Thymus (tissue), 11 donors: ENCODE data around the gene BACE2. TPM values are rescaled to one million over a fixed set of nuclear protein-coding genes. Genes with fewer than 3 reads are reported as not detected.

Experiments used
- DNase-seq, 9 donors: peaks; one replicate each; pipeline ENCODE4 v3.0.0-alpha.2; 2013; ENCODE audit warnings: low spot score in 9 of 9, low read depth in 6 of 9, missing footprints in 1 of 9
- H3K27ac ChIP-seq, 2 donors: one replicate each; pipeline ENCODE4 v1.5.1; 2013; ENCODE audit warnings: control low read depth in 1 of 2, low read depth in 1 of 2, low read length in 1 of 2, mild to moderate bottlenecking in 1 of 2, moderate library complexity in 1 of 2
- H3K27me3 ChIP-seq, 2 donors: one replicate each; pipeline ENCODE4 v1.5.1; 2013; ENCODE audit warnings: low read length in 1 of 2; ENCODE audit not compliant: control insufficient read depth in 2 of 2, insufficient read depth in 1 of 2
- H3K36me3 ChIP-seq, 2 donors: one replicate each; pipeline ENCODE4 v1.5.1; 2013; ENCODE audit warnings: low read length in 1 of 2, mild to moderate bottlenecking in 1 of 2, moderate library complexity in 1 of 2; ENCODE audit not compliant: control insufficient read depth in 2 of 2, insufficient read depth in 2 of 2
- H3K4me1 ChIP-seq, 2 donors: one replicate each; pipeline ENCODE4 v1.5.1; 2013; ENCODE audit warnings: low read length in 2 of 2; ENCODE audit not compliant: control insufficient read depth in 2 of 2, insufficient read depth in 2 of 2
- H3K4me3 ChIP-seq, 2 donors: one replicate each; pipeline ENCODE4 v1.5.1; 2013; ENCODE audit warnings: low read length in 2 of 2, control low read depth in 1 of 2, mild to moderate bottlenecking in 1 of 2
- H3K9me3 ChIP-seq, 2 donors: one replicate each; pipeline ENCODE4 v1.5.1; 2013; ENCODE audit warnings: low read length in 1 of 2, mild to moderate bottlenecking in 1 of 2; ENCODE audit not compliant: control insufficient read depth in 2 of 2, insufficient read depth in 1 of 2
- WGBS: extraction: QIAGEN DNeasy Blood & Tissue Kit; methylation state at CpG from one replicate; pipeline ENCODE4 v1.1.7; 2013; 5-methylcytosine and 5-hydroxymethylcytosine counted together
- polyA plus RNA-seq: library from polyadenylated mRNA; stranded (reverse); fragments of 200-250 nt; gene quantifications from one replicate; pipeline ENCODE4 v1.2.3, GENCODE V29; 2013
- total RNA-seq: library from RNA; stranded (reverse); fragments of 120-200 nt; gene quantifications from one replicate; pipeline ENCODE4 v1.2.4, GENCODE V29; 2013
- donor health status: healthy.

Gene BACE2
- total and polyA plus RNA-seq, 2 donors: 5.9 to 17.6 TPM

DNA sequence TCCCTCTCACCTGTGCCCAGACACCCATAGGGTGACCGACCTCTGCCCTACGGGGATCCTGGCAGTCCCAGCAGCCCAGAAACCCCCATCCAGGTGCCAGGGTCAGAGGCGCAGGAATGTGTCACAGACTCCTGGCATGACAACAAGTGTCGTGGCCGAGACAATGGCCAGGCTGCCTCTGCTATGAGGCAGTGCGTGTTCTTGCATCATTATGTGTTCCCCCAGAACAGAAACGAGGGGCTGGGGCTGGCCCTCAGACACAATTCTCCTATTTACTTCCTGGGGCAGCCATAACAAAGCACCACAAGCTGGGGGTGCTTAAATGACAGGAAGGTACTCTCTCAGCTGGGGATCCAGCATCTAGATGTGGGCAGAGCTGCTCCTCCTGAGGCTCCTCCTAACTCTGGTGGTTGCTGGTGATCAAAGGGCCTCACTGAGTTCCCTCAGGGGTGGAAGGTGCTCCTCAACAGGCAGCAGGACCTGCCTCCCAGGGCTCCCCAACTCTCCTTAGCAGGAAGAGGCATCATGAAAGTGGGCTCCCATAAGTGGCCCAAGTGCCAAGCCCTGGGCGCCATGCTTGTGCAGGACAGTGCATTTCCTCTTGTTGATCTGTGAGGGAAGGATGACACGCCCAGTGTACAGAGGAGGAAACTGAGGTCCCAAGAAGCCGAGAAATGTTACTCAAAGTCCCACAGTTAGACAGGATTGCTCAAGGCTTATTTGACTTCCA is 24.2 kb upstream of the BACE2 start:
- Histone ChIP-seq H3K9me3 (no peaks in the 10 kb centered on the region), H3K4me3 (no peak overlapping the region), H3K4me1 (no peaks in the 10 kb centered on the region), H3K27me3 (peaks cover 0 to 4% of the 10 kb centered on the region in 2 donors), H3K27ac (no peak overlapping the region), H3K36me3 (no peaks in the 10 kb centered on the region)
- WGBS: 91% methylated on average over 10 of the region's 10 CpGs
- DNase-seq: no peak

DNA sequence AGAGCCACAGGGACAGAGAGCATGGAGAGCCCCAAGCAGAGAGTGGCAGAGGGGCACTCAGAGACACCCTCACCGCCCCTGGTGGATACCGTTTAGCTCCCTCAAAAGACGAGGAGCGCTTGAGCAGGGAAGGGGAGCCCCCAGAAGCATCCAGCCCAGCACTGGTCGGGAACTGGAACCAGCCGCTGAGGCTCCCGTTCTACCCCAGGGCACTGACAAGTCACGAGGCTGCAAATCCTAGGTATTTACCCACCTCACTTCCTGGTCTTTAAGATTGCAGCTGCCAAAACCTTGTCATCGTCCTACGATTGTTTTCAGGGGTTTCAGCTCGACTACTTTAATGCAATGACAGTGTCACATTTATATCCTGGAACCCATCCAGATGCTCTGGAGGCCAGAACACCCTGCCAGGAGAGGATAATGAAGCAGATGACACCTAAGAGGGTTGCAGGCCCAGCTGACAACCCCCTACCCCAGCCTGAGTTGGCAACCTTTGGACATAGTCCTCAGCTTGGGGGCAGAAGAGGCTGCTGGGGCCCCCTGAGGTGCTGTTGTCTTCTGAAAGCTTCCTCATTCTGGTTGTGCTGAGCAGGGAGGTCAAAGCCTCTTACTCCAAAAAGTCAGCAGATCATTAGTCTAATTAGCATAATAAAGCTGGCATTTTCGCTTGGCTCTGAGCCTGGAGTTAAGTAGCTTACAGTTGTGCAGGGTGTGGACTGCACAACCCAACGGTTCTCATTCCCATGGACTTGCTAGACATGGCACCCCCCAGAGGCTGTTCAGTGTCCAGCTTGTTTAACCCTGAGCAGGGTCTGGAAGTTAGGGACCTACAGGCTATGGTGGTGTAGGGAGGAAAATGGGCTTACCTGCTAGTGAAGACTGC is 20.6 kb upstream of the BACE2 start:
- Histone ChIP-seq H3K4me3 (no peak overlapping the region), H3K27ac (no peak overlapping the region), H3K4me1 (no peaks in the 10 kb centered on the region), H3K36me3 (no peaks in the 10 kb centered on the region), H3K9me3 (no peaks in the 10 kb centered on the region), H3K27me3 (peaks cover 0 to 4% of the 10 kb centered on the region in 2 donors)
- WGBS: 87% methylated on average over 13 of the region's 13 CpGs
- DNase-seq: no peak

DNA sequence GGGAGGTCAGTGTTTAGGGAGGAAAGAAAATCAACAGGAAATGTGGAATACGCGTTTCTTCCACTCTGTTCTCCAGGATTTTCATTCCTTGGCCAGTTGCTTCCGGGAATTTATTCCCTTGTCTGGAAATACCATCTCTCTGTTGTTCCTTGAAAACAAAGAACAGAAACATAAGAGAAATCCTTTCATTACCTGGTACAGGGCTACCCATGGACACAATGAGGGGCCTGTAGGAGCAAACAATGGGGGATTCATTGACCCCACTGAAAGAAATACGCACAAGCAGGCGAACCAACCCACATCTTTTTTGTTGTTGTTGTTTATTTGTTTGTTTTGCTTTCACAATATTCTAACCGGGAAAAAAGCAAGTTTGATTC is 20.0 kb upstream of the BACE2 start:
- no peaks in the 10 kb centered on the region for H3K9me3 ChIP-seq
- peaks cover 0 to 4% of the 10 kb centered on the region in 2 donors for H3K27me3 ChIP-seq
- no peak overlapping the region for H3K27ac ChIP-seq
- WGBS: 92% methylated on average over 6 of the region's 6 CpGs
- no peak overlapping the region for H3K4me3 ChIP-seq
- H3K4me1 ChIP-seq: no peaks in the 10 kb centered on the region
- DNase-seq: no peak
- no peaks in the 10 kb centered on the region for H3K36me3 ChIP-seq

- H3K27me3 ChIP-seq: peaks cover 0 to 4% of the 10 kb centered on the region in 2 donors
- H3K4me1 ChIP-seq: no peaks in the 10 kb centered on the region
- 91% methylated on average over 11 of the region's 11 CpGs for whole genome bisulfite sequencing
- no peak overlapping the region for H3K4me3 ChIP-seq
- DNase-seq: no peak
- no peaks in the 10 kb centered on the region for H3K36me3 ChIP-seq
- no peak overlapping the region for H3K27ac ChIP-seq
- H3K9me3 ChIP-seq: no peaks in the 10 kb centered on the region
These were observed 19.2 kb upstream of the BACE2 start for GRCh38 chr21:41148798-41149197.

- no peaks in the 10 kb centered on the region for H3K4me1 ChIP-seq
- H3K4me3 ChIP-seq: no peak overlapping the region
- no peaks in the 10 kb centered on the region for H3K36me3 ChIP-seq
- H3K9me3 ChIP-seq: no peaks in the 10 kb centered on the region
- no peak overlapping the region for H3K27ac ChIP-seq
- H3K27me3 ChIP-seq: peaks cover 0 to 4% of the 10 kb centered on the region in 2 donors
- DNase-seq: no peak
- WGBS: 89% methylated on average over 6 of the region's 6 CpGs
These were observed 18.8 kb upstream of the BACE2 start for GRCh38 chr21:41149199-41149598.

DNA sequence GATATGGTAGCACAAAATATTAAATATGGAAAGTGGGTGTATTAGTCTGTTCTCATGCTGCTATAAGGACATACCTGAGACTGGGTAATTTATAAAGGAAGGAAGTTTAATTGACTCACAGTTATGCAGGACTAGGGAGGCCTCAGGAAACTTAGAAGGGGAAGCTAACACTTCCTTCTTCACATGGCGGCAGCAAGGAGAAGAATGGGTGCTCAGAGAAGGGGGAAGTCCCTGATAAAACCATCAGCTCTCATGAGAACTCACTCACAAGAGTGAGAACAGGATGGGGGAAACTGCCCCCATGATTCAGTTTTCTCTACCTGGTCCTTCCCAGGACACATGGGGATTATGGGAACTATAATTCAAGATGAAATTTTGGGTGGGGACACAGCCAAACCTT is 15.8 kb upstream of the BACE2 start:
- H3K4me1 ChIP-seq: no peaks in the 10 kb centered on the region
- 26% methylated on average over 1 of the region's 1 CpG for WGBS
- no peaks in the 10 kb centered on the region for H3K27me3 ChIP-seq
- H3K4me3 ChIP-seq: no peak overlapping the region
- H3K27ac ChIP-seq: no peak overlapping the region
- DNase-seq: no peak
- H3K36me3 ChIP-seq: no peaks in the 10 kb centered on the region
- no peaks in the 10 kb centered on the region for H3K9me3 ChIP-seq

DNA sequence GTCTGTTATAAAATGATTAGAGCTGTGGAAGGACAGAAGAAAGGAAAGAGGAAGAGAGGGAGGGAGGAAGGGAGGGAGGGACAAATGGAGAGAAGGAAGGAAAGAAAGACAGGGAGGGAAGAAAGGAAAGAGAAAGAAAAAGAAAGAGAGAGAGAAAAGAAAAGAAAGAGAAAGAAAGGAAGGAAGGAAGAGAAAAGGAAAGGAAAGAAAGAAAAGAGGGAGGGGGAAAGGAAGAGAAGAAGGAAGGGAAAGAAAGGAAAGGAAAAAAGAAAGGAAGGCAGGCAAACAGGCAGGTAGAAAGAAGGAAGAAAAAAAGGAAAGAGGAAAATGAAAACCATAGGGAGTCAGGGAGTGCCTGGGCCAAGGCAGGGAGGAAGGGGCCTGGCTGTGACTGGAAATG is 14.5 kb upstream of the BACE2 start:
- H3K4me3 ChIP-seq: no peak overlapping the region

GRCh38 chr21:41156142-41156541 is 11.8 kb upstream of the BACE2 start:
- no peak for DNase-seq
- H3K4me3 ChIP-seq: no peak overlapping the region
- no peaks in the 10 kb centered on the region for H3K36me3 ChIP-seq
- no peaks in the 10 kb centered on the region for H3K4me1 ChIP-seq
- WGBS: 90% methylated on average over 5 of the region's 5 CpGs
- H3K27me3 ChIP-seq: peaks cover 0 to 5% of the 10 kb centered on the region in 2 donors
- no peak overlapping the region for H3K27ac ChIP-seq
- H3K9me3 ChIP-seq: no peaks in the 10 kb centered on the region

More for the DNA sequence above, 14.5 kb upstream of the BACE2 start:
- no peaks in the 10 kb centered on the region for H3K9me3 ChIP-seq
- no peaks in the 10 kb centered on the region for H3K27me3 ChIP-seq
- H3K4me1 ChIP-seq: no peaks in the 10 kb centered on the region
- H3K27ac ChIP-seq: no peak overlapping the region
- no peak for DNase-seq
- H3K36me3 ChIP-seq: no peaks in the 10 kb centered on the region

DNA sequence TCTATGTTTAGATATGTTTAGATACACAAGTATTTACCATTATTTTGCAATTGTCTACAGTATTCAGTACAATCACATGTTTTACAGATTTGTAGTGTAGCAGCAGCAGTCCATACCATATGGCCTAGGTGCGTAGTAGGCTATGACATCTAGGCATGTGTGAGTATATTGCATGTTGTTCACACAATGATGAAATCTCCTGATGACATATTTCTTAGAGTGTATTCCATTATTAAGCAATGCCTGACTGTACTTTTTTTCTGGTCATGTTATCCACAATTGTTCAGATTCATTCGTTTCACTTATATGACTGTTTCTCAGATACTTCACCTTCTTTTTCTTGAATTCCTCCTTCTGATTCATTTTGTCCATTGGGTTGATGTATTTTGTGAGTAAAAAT is 9.9 kb upstream of the BACE2 start:
- H3K4me3 ChIP-seq: no peak overlapping the region
- 99% methylated on average over 2 of the region's 2 CpGs for WGBS
- H3K4me1 ChIP-seq: no peaks in the 10 kb centered on the region
- no peak for DNase-seq
- H3K27ac ChIP-seq: no peak overlapping the region
- no peaks in the 10 kb centered on the region for H3K9me3 ChIP-seq
- no peaks in the 10 kb centered on the region for H3K36me3 ChIP-seq
- peaks cover 0 to 5% of the 10 kb centered on the region in 2 donors for H3K27me3 ChIP-seq
